Calu3 (cell line): ENCODE results near the gene SKIC8. TPM values are rescaled to one million over a fixed set of nuclear protein-coding genes. Genes with fewer than 3 reads are reported as not detected.

Experiments used
- BruUV-seq: library from RNA; stranded (reverse); fragments of 400-500 nt; replicated peaks from 2 replicates; lab custom pipeline; 2021; lab: Mats Ljungman, UMichigan
- CTCF ChIA-PET: fragments of 300-600 bp; sonication (Branson Sonifier 250); formaldehyde crosslinking; loops from one replicate; lab custom pipeline; 2022; ENCODE audit warnings: antibody characterized with exemption; lab: Charles Lee
- DNase-seq: peaks from one replicate; pipeline ENCODE4 v3.0.0; 2022
- H3K27ac Mint-ChIP-seq: one replicate; pipeline ENCODE4 v1.8.0; 2022; ENCODE audit warnings: mixed read lengths; ENCODE audit not compliant: unreplicated experiment
- H3K27me3 Mint-ChIP-seq: one replicate; pipeline ENCODE4 v1.8.0; 2022; ENCODE audit warnings: mixed read lengths; ENCODE audit not compliant: unreplicated experiment
- H3K36me3 Mint-ChIP-seq: one replicate; pipeline ENCODE4 v1.8.0; 2022; ENCODE audit warnings: mild to moderate bottlenecking, moderate library complexity, mixed read lengths; ENCODE audit not compliant: insufficient read depth, unreplicated experiment
- H3K4me1 Mint-ChIP-seq: one replicate; pipeline ENCODE4 v1.8.0; 2022; ENCODE audit warnings: mild to moderate bottlenecking, low read depth, mixed read lengths; ENCODE audit not compliant: unreplicated experiment
- H3K4me3 Mint-ChIP-seq: one replicate; pipeline ENCODE4 v1.8.0; 2022; ENCODE audit warnings: mild to moderate bottlenecking, low read depth, moderate library complexity, mixed read lengths; ENCODE audit not compliant: unreplicated experiment
- H3K9me3 Mint-ChIP-seq: one replicate; pipeline ENCODE4 v1.8.0; 2022; ENCODE audit warnings: low read depth, mixed read lengths; ENCODE audit not compliant: unreplicated experiment
- intact Hi-C: fragments of 100-400 bp; cut with micrococcal nuclease; formaldehyde crosslinking; loops from one replicate; pipeline ENCODE4 v1.10.0; 2022; ENCODE audit not compliant: unreplicated experiment
- total RNA-seq: library from RNA; stranded (reverse); gene quantifications from 2 replicates; pipeline ENCODE4 v1.2.3, GENCODE V29; 2022
- TF ChIP-seq, protein P1 (sequence below): fragments of 200-600 bp; IDR thresholded peaks from one replicate; pipeline ENCODE4 v1.8.0; 2022; ENCODE audit warnings: antibody characterized with exemption; ENCODE audit not compliant: unreplicated experiment

The SKIC8 gene
- total RNA-seq, 1 experiment from 2014 or later, result 67.8 TPM

DNA sequence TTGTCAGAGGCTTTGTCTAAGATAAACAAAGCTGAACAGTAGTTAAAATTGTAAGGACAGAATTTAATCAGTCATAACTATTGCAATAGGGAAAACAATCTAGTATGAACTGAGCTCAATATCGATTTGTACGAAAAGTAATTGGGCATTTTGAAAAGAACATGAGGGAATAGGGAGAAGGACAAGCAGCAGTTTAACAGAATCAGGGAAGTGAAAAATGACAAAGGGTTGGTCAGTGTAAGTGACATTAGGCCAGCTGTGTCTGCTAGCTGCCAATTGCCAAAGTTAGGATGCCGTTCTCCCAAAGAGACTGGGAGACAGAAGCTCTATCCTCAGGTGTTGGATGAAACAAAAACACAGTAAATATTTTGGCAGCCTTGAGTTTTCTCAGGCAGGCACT lies 38.3 kb downstream of the SKIC8 start:
- H3K4me1 Mint-ChIP-seq, result peaks cover 31% of the 10 kb centered on the region
- CTCF ChIA-PET, result no interaction called here
- DNase-seq, result no peak
- no TSS peak for BruUV-seq
- H3K27me3 Mint-ChIP-seq, result no peaks in the 10 kb centered on the region
- intact Hi-C loops, result no loop called here
- H3K9me3 Mint-ChIP-seq, result no peaks in the 10 kb centered on the region
- TF ChIP-seq, protein P1, sequence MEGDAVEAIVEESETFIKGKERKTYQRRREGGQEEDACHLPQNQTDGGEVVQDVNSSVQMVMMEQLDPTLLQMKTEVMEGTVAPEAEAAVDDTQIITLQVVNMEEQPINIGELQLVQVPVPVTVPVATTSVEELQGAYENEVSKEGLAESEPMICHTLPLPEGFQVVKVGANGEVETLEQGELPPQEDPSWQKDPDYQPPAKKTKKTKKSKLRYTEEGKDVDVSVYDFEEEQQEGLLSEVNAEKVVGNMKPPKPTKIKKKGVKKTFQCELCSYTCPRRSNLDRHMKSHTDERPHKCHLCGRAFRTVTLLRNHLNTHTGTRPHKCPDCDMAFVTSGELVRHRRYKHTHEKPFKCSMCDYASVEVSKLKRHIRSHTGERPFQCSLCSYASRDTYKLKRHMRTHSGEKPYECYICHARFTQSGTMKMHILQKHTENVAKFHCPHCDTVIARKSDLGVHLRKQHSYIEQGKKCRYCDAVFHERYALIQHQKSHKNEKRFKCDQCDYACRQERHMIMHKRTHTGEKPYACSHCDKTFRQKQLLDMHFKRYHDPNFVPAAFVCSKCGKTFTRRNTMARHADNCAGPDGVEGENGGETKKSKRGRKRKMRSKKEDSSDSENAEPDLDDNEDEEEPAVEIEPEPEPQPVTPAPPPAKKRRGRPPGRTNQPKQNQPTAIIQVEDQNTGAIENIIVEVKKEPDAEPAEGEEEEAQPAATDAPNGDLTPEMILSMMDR, result no peak
- H3K36me3 Mint-ChIP-seq, result peaks cover 30% of the 10 kb centered on the region
- no peak overlapping the region for H3K27ac Mint-ChIP-seq
- no peak overlapping the region for H3K4me3 Mint-ChIP-seq

DNA sequence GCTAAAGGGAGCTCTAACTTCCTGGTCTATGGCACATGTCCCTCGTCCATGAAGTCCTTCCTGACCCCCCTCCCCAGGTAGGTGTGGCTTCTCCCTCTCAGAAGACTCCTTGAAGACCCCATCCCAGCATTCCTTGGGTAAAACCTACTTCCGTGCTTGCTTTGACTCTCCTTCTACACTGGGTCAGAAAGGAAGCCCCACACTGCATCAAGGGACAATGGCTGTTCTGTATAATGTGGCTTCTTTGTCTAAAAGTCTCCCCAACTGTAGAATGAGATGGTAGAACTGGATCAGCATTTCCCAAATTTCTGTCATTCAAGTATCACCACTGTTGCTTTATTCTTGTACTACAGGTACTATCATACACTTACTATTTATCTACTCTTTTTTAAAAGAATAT lies 38.9 kb downstream of the SKIC8 start:
- TF ChIP-seq, protein P1, result no peak
- CTCF ChIA-PET, result interaction anchor here (0.6 kb wide), 1 partner anchor 376 kb away, joined by 3 read pairs; no protein-coding TSS in a partner anchor
- no peak overlapping the region for H3K4me3 Mint-ChIP-seq
- peaks cover 25% of the 10 kb centered on the region for H3K36me3 Mint-ChIP-seq
- no peaks in the 10 kb centered on the region for H3K9me3 Mint-ChIP-seq
- H3K4me1 Mint-ChIP-seq, result peaks cover 25% of the 10 kb centered on the region
- BruUV-seq, result no TSS peak
- intact Hi-C loops, result no loop called here
- H3K27me3 Mint-ChIP-seq, result no peaks in the 10 kb centered on the region
- no peak overlapping the region for H3K27ac Mint-ChIP-seq
- DNase-seq, result no peak

DNA sequence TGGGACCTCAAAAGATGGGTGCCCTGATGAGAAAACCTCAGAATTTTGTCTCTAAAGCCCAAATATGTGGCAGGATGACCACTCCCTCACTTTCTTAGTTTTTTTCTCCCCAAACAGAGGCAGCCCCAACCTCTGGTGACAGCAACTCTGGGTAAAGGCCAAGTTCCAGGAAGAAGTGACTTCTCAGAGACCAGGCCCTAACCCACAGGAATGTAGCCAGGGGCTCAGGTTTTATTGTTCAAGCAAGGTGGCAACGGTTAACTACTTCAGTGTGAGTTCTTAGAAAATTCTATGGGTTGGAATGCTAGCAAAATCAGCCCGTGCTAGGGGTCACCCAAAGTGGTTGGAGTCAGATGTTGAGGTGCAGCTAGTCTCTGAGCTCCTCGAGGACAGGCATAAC lies 40.2 kb downstream of the SKIC8 start:
- TF ChIP-seq, protein P1, result no peak
- no peaks in the 10 kb centered on the region for H3K9me3 Mint-ChIP-seq
- peak; percentile 58 for DNase-seq
- no peak overlapping the region for H3K27ac Mint-ChIP-seq
- no TSS peak for BruUV-seq
- peaks cover 23% of the 10 kb centered on the region for H3K4me1 Mint-ChIP-seq
- CTCF ChIA-PET, result interaction anchor here (1.2 kb wide), 1 partner anchor 50 kb away, joined by 3 read pairs; no protein-coding TSS in a partner anchor
- intact Hi-C loops, result no loop called here
- H3K4me3 Mint-ChIP-seq, result no peak overlapping the region
- H3K36me3 Mint-ChIP-seq, result peaks cover 13% of the 10 kb centered on the region
- H3K27me3 Mint-ChIP-seq, result no peaks in the 10 kb centered on the region

DNA sequence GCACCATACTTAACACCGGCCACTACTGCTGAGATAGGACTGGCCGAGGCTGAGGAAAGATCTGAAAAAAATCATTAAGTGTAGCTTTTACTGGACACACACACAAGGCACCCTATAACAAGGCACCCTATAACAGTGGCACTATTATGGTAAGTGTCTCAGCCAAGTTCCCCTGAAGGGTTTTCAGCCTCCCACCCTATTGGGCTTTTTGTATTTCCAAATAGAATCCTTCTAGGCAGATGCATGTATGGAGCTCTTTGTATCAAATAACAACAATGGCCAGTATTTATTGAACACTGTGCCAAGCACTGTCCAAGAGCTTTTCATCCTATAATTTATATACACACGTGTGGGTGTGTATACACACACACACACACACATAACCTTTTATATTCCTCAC lies 41.7 kb downstream of the SKIC8 start:
- DNase-seq, result no peak
- Mint-ChIP-seq H3K4me3 (no peak overlapping the region), H3K9me3 (no peaks in the 10 kb centered on the region), H3K27me3 (no peaks in the 10 kb centered on the region), H3K27ac (no peak overlapping the region), H3K4me1 (peaks cover 23% of the 10 kb centered on the region), H3K36me3 (no peaks in the 10 kb centered on the region)
- intact Hi-C loops, result no loop called here
- TF ChIP-seq, protein P1, result no peak
- CTCF ChIA-PET, result no interaction called here
- no TSS peak for BruUV-seq
